NCI-H524 (cell line): Measurements from ENCODE around the gene CUX1.
"Not testable (repeated sequence)": the region's sequence is repeated elsewhere in the genome, so short reads cannot be mapped to it uniquely, and the experiment has no call there.

ENCODE experiments used
- DNase-seq, 2 experiments: peaks; one replicate each; lab custom pipeline; 2025; lab: John Stamatoyannopoulos, UW

The CUX1 gene

DNA sequence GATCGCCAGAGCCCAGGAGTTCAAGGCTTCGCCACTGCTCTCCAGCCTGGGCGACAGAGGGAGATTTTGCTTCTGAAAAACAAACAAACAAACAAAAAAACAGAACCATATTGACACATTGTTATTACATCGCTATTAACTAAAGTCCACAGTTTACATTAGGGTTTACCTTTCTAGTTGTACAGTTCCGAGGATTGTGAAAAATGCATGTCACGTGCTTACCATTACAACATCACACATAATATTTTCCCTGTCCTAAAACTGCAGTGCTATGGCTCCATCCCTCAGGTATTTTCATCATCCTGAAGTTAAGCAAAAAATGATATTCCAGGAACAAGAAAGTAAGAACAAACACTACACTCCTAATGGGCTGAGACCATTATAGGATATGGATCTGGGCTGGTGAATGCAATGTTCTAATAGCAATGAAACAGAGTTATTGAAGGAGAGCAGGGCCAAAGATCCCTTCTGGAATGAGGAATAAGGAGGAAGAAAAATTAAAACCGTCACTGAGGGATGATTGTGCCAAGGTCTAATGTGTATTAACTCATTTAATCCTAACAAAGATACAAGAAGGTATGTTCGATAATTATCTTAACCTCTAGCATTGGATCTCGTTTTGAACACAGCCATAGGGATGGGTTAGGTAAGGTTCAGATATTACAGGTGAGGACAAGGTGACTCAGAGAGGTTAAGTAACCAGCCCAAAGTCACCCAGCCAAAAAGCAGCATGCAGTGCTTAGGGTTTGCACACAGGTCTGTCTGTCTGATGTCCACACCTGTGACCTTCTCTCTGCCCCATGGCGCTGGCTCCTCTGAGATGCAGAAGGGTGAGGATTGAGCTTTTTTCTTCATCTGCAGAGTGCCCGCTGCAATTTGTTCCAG lies 14.0 kb upstream of the CUX1 start:
- no peak for DNase-seq

DNA sequence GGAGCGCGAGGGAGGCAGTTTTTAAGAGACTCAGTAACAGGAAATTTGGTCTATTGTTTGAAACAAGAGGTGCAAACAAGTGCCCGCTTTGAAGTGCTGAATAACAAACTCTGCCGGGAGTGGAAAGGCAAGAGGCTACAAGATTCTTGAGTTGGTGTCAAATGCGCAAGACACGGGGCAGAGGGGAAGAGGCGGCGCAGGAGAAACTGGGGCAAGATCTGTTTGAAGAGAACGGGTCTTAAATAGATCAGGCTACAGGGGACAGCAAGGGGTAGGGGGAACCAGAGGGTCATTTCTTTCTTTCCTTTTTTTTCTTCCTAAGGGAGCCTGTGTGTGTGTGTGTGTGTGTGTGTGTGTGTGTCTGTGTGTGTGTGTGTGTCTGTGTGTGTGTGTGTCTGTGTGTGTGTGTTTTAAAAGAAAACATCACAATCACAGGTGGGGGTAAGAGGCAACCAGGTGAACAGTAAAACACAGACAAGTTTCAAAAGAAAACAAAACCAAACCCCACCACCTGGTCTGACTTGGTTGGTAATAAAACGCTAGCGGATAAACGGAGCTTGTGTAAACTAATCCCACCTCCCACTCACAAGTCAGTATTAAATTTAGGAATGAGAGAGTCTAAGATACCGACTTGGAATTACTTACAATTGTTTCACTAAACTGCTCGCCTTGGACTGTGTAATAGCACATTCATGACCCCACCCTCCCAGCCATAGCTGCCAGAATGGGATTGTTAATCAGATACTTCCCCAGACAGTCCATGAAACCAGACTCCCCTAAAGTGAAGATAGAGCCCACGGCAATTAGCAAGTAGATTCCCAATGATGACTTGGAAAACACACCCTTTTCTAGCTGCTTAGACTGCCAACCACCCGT lies 13.1 kb upstream of the CUX1 start:
- DNase-seq = no peak

DNA sequence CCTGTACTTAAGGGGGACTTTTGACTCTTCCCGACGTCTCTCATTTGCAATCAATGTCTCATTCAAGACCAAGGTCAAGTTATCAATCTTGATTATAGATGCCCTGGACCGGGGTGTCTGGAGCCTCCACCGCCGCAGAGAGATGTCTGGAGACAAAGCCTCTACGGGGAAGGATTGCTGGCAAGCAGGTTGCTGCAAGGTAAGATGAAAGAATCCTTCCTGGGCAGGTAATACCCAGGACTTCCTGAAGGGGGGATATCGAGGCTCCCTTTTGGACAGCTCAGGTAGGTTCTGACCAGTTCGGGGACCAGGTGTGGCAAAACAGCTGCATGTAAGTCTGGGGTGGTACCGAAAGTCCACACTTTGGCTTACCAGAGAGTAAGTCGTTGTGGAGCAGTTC lies 12.5 kb upstream of the CUX1 start:
- DNase-seq = peak in 1 of 2 experiments; percentile 12

DNA sequence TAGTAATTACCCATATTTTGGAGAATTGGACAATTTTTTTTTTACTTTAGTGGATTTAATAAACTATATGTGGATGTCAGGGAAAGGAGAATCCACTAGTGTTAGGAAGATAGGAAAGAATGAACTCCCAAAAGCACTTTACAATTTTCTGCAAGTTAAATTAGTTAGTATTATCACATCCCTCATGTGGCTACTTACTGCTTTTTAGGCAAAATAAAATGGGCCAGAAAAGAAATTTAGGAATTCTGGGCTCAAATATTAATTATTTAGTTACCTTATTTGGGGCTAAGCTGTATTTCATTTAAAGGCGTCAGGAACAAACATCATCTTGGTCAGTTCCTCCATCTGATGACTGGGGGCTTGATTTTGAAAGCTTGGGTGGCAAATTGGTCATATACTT lies 4.8 kb upstream of the CUX1 start:
- no peak for DNase-seq

DNA sequence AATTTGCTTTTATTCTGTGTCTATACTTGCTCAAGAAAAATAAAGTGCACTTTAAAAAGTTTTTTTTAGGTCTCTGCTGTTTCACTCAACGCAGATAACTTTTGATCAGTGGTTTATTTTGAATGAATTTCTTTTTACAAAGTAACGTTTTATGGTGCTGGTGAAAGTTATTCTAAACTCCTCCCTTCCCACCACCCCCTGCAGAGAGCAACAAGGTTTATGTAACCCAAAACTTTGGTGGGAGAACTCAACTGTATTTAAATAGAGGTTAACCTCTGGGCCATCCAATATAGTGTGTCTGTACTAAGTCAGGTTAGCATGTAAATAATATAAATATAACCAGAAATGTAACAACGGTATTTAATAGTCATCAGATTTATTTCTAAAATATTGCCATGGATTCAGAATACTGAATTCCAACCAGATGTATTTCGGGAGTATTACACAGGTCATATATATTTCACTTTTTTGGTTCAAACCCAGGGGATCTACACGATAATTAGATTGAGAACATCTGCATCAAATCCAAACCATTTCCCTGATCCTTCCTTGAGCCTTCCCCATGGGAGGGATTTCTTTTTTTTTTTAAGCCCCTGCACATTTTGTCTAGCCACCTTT lies 3.9 kb upstream of the CUX1 start:
- no peak for DNase-seq

DNA sequence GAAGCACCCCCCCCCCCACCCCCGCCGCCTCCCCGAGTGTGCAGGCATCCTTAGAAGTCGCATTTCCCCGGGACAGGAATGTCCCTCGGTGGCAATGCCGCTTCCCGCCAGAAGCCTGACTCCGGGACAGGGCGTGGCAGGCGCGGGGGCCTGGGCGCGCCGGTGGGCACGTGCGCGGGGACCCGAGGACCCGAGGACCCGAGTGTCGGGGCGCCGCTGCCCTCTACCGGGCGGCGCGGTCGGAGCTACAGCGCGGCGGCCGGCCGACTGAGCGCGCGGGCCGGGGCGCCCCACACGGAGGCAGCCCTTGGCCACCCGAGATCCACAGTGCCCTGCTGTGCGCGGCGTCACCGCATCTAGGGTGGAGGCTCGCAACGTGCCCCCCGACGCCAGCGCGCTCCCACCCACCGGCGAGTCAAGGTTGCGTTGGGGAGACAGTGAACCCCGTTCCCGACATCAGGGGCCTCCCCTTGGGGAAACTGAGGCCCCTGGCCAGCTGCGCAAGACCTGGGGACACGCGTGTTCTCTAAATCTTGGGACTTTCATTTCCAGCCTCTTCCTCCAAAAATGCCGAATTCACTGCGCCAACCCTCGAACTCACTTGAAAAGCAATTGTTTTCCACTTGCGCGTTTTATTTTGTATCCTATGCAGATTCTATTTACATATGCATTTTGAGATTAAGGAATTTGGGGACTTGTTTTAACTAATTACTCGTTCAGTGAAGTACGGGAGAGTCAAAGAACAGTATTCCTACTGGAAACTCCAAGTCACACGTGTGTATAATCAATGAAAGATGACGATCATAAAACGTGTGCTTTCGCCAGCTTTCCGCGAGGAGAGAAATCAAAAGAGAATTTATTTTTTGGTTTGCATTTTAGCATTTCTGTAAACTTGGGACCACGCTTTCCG lies 3.1 kb upstream of the CUX1 start:
- DNase-seq = peak; percentile 39 to 74

DNA sequence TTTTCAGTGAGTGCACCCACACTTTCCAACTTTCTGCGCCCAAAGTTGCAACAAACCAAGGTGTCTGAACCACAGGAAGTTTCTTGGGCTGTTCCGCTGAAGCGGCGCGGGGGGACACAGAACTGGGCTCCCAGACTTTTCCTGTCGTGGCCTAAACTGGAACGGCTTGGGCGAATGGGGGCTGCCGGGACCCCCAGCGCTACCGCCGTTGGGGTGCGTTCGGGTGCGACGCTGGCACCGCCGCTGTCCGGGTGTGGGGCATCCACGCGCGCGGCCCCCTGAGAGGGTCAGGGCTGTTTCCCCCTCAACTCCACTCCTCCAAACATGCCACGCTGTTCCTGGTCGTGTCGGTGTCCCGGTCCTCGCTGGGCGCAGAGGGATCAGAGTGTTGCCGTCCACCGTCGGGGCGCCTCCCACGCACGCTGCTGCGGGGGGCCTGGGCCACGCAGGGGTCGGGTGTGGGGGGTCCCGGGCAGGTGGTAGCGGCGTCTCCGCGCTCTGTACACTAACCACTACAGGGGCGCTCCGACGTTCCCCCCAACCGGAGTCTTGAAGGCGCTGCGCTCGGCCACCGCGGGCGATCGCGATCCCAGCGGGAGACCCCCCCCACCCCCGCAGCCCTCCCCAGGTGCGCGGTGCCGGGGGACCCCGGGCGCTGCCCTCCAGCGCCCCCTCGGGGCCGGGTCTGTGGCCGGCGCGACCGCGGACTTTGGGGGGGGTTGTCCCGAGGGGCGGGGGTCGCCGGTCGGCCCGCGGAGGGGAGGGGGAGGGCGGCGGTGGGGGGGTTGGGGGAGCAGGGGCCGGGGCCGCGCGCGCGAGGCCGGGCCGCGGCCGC lies 2.2 kb upstream of the CUX1 start:
- DNase-seq = peak; percentile 22 to 67

DNA sequence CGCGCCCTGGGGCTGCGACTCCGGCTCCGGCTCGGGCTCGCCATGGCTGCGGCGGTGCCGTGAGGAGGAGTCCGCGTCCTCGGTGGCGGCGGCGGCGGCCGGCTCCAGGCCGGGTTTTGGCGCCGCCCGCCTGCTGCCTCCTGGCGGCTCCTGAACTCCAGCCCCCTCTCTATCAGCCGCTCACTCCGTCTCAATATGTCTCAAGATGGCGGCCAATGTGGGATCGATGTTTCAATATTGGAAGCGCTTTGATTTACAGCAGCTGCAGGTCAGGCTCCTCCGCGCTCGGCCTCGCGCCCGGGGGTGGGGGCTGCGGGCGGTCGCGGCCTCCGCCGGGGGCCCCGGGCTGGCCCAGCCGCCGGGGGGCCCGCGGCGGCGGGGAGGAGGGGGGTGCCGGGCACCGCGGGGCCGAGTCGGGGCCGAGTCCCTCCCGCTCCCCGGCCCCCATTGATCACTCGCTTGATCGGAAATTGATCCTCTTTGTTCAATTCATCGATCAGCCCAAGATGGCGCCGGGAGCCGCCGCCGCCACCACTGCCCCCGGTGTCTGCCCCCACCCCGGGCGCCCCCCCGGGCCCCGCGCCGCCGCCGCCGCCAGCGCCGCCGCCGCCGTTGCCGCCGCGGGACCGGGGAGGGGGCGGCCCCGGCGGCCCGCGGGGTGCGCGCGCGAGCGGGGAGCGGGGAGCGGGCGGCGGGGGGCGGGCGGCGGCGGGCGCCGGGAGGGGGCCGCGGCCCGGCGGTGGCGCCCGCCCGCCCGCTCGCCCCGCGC lies 1.4 kb upstream of the CUX1 start:
- peak; percentile 63 to 78 for DNase-seq

DNA sequence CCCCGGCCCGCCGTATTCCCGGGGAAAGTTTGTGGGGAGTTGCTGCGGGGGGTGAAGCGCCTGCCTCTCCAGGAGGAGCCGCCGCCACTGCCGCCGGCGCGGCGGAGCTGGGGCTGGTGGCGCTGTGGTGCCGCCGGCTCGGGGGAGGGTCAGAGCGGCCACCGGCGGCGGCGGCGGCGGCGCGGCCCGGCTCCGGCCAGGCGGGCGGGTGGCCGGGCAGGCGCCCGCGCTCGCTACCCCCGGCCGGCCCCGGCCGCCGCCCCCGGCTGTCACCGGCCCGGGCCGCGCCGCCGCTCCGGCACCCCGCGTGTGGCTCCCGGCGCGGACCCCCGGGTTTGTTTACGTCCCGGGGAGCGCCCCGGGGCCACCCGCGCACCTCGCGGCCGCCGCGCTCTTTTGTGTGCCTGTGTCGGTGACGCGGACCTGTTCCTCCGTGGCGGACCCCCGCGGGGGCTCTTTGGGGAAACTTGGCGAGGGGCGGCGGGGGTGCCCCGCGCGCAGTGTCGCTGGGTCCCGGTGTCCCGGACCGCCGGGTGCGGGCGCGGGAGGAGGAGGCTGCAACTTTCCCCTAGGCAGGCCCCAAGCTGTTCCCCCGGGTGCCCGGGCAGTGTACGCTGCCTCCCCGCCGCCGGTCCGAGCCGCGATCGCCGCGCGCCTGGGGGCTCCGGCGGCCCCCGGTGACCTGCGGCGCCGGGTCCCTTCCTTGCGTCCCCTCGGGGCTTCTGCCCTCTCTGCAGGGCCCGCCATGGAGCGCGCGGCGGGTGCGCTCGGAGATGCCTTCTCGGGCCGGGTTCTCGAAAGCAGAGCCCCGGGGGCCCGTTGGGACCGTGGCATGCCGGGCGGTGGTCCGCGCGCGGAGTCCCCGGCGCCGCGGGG lies 593 bp upstream of the CUX1 start:
- peak in 1 of 2 experiments; percentile 22 for DNase-seq

DNA sequence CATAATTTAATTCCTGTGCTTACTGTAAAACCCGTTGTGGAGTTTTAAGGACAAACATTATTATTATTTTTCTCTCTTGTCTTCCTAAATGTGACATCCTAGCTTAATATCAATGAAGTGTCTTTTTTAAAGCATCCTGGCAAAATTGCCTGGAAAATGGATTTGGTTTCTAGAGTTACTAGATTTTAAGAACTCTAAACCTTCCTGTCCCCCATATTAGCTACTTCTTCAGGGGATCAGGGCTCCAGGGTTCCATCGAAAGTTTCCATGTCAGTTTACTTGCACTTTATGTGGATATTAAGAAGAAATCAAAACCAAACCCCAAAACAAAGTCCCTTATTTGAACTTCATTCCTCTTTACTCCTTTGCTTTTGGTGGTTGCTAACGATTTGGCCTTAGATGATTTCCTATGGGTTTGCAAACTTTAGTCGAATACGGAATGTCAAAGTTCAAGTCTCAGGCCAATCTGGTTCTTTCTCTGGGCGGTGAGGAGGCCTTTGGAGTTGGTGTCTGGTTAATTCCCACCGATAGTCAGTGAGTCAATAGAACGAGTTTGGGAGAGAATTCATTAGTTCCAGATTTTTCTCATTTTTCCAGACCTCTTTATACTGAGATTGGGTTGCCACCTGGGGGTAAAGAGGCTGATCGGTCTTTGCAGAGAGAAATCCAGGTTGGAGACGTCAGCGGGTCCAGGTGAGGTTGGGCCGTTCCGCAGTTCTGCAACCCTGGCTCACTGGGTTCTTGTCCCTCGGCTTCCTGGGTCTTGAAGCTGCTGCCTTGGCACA lies 1.1 kb downstream of the CUX1 start:
- no peak for DNase-seq

DNA sequence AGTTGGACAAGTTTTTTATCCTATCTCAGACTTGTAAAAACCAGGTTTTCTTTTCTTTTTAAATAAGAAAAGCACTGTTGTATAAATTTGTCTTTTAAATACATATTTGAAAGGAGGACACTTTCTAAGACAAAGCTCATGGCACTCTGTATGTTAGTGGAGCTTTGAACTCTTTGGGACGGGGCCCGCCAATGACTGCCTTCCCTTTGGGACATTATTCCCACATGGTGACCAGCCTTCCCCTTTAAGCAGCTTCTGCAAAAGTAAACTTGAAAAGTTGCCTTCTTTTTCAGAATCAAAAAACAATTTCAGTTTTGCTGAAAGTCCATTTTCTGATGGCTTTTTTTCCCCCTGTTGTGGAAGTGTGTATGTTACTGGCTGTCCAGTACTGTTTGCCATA lies 1.8 kb downstream of the CUX1 start:
- no peak for DNase-seq

DNA sequence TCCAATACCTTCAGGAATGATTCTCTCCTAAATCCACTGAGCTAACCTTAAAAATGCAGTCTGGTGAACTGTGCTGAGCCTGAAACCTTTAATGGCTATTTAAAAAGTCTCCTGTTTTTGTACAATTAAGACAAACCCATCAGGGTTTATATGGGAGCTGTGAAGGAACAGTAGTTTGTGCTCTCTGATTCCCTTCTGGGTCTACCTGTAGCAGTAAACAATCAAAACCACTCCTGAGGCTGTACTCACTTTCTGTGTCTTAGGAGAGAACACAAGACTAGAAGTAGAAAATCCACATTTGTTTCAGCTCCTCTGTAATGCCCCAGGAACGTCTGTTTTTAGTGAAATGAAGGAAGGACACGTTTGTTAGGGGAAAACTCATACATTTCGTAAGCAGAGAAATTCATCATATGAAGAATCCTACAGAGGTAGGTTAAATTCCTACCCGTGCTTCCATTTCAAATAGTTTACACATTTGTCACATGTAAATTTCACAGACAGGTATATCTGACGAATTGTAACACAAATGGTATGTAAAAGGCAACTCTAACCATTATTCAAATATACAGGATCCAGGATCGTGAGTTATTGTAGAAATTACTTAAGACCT lies 2.6 kb downstream of the CUX1 start:
- no peak for DNase-seq

DNA sequence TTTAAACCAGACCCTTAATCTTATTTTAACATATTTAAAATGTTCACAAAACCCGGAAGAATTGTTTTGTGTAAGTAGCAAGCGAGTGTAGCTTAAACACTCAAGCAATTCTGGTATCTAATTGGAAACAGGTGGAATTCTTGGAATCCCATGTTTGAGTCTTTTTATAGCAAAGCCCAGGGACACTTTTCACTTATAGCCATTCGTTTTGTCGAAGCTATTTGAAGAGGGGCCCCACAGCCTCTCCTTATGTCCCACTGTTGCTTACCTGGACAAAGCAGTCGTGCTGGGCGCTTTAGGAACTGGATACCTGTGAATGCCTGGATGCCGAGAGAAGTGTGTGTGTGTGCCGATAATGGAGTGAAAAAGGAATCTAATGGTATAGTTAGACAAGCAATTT lies 3.3 kb downstream of the CUX1 start:
- no peak for DNase-seq

DNA sequence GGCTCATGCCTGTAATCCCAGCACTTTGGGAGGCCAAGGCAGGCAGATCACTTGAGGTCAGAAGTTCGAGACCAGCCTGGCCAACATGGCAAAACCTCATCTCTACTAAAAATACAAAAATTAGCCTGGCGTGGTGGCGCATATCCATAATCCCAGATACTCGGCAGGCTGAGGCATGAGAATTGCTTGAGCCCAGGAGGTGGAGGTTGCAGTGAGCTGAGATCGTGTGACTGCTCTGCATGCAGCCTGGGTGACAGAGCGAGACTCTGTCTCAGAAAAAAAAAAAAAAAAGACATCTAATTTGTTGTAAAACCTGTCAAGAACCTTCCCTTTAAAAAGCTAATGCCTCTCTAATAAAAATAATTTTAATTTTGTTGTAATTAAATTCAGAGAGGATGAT lies 5.2 kb downstream of the CUX1 start:
- DNase-seq = not testable (repeated sequence)

DNA sequence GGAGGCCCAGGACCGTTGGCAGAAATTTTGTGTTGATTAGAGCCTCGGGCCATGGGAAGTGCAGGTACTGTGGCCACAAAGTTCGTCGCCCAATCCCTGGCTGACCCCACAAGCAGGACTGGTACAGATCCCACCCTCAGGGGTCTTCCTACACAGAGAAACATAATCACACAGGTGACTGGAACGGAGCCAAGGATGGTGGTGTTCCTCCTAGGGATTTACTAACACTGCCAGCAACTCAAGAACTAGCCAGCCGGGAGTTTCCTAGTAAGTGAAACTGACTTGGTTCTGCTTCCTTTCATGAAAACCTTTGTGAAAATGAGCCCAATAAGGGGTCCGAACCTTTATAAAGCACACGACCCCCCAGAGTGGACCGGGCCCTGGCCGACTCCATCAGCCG lies 5.7 kb downstream of the CUX1 start:
- no peak for DNase-seq

DNA sequence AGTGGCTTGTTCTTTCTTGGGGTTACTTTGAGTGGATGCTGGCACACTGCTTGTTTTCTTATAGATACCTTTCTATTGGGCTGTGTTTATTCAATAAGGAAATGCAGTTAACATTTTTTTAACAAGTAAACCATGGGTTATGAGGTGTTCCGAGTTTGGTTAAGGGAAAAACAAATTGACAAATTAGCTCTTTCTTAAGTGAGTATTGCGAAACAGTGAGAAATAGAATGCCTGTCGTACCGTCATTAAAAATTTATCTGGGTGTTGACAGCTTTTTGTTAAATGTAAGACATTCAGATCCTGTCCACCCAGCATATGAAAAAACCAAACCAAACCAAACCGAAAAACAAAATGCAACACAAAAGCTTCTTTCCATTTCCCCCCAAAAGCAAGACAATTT lies 6.2 kb downstream of the CUX1 start:
- DNase-seq = no peak

DNA sequence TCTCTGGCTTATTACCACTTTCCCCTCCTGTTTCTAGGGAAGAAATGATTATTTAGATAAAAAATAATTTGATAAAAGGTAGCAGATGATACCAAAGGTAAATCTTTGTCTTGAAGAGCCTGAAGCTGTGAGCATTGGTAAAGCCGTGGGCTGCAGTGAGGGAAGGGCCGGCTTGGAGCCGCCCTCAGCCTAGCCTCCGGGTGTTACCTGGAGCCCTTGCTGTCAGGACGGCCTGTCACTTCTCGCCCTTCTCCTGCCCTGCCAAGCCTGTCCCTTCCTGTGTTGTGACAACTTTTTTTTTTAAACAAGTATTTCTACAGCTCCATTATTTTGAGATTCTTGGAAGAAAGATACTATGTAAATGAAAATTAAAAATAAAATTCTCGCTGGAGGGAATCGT lies 7.0 kb downstream of the CUX1 start:
- no peak for DNase-seq
